AG09319 (cell line): Measurements from ENCODE around the gene INPP5J.
"Not testable (repeated sequence)": the region's sequence is repeated elsewhere in the genome, so short reads cannot be mapped to it uniquely, and the experiment has no call there.

Experiments used
- DNase-seq: peaks from one replicate; pipeline ENCODE4 v3.0.0-alpha.2; 2010; ENCODE audit warnings: low read depth; ENCODE audit errors: extremely low read depth
- CTCF ChIP-seq: IDR thresholded peaks from 2 replicates; pipeline ENCODE4 v1.5.1; 2011; ENCODE audit warnings: low read depth, mild to moderate bottlenecking, inconsistent platforms, low read length, moderate library complexity

Gene INPP5J

GRCh38 chr22:31122532-31123291 lies at the start of gene INPP5J:
TSS of gene INPP5J (plus strand) at chr22:31122966. CDS start at chr22:31123015, 49 bp downstream.
- TF ChIP-seq CTCF = no peak
- no peak for DNase-seq

GRCh38 chr22:31073125-31073524 lies 49.6 kb upstream of the INPP5J start:
- DNase-seq = not testable (repeated sequence)

- DNase-seq = not testable (repeated sequence)
Measured at GRCh38 chr22:31073545-31074145, 49.1 kb upstream of the INPP5J start.

GRCh38 chr22:31075961-31076360 lies 46.8 kb upstream of the INPP5J start:
- DNase-seq = peak; percentile 83
- TF ChIP-seq CTCF = no peak

- TF ChIP-seq CTCF = no peak
- DNase-seq = no peak
Measured at GRCh38 chr22:31077681-31078080, 45.1 kb upstream of the INPP5J start.

- DNase-seq = not testable (repeated sequence)
Measured at GRCh38 chr22:31078389-31078788, 44.4 kb upstream of the INPP5J start.

- DNase-seq = no peak
- TF ChIP-seq CTCF = no peak
Measured at GRCh38 chr22:31079095-31079642, 43.6 kb upstream of the INPP5J start.

- TF ChIP-seq CTCF = no peak
- DNase-seq = no peak
Measured at GRCh38 chr22:31080164-31080847, 42.5 kb upstream of the INPP5J start.
